Activated CD8-positive, alpha-beta memory T cell treated with anti-CD3 and anti-CD28 coated beads for 36 hours (primary cell): Measurements from ENCODE around the gene EPB42. TPM values are rescaled to one million over a fixed set of nuclear protein-coding genes. Genes with fewer than 3 reads are reported as not detected.

Source experiments
- CTCF ChIA-PET: fragments of 350-600 bp; sonication (Branson Sonifier 250); formaldehyde crosslinking; loops from one replicate; lab custom pipeline; 2021; ENCODE audit warnings: antibody characterized with exemption; lab: Charles Lee
- POLR2A ChIA-PET: fragments of 350-600 bp; sonication (Branson Sonifier 250); formaldehyde crosslinking; loops from one replicate; lab custom pipeline; 2021; ENCODE audit warnings: antibody characterized with exemption; lab: Charles Lee
- total RNA-seq, 2 experiments: library from RNA; stranded (reverse); gene quantifications; one replicate each; pipeline ENCODE4 v1.2.3, GENCODE V29; 2021

EPB42 gene
- total RNA-seq = not detected

- ChIA-PET CTCF (no interaction called here), POLR2A (no interaction called here)
Measured at GRCh38 chr15:43220991-43221403, at the start of gene EPB42. Gene EPB42 (minus strand): TSS chr15:43221018. CDS start chr15:43220825, 193 bp downstream.

GRCh38 chr15:43270113-43270665, 49.4 kb upstream of the EPB42 start:
- POLR2A ChIA-PET = no interaction called here
- CTCF ChIA-PET = interaction anchor here (0.9 kb wide), 1 partner anchor 43 kb away, joined by 3 read pairs; no protein-coding TSS in a partner anchor

GRCh38 chr15:43268111-43269105, 47.6 kb upstream of the EPB42 start:
- ChIA-PET POLR2A (no interaction called here), CTCF (interaction anchor here (2.1 to 2.8 kb wide), 2 partner anchors 17 to 43 kb away, joined by 7 to 11 read pairs; no protein-coding TSS in a partner anchor)

- CTCF ChIA-PET = interaction anchor here (2.1 to 2.8 kb wide), 2 partner anchors 18 to 42 kb away, joined by 7 to 11 read pairs; no protein-coding TSS in a partner anchor
- POLR2A ChIA-PET = interaction anchor here (0.5 kb wide), 1 partner anchor 57 kb away, joined by 3 read pairs; no protein-coding TSS in a partner anchor
Measured at GRCh38 chr15:43267439-43267838, 46.6 kb upstream of the EPB42 start.

GRCh38 chr15:43266834-43267233, 46.0 kb upstream of the EPB42 start, which contains the start of gene TGM5:
Gene TGM5 (minus strand): TSS chr15:43266928. CDS start chr15:43266849, 79 bp downstream.
- ChIA-PET POLR2A (no interaction called here), CTCF (interaction anchor here (2.1 to 2.8 kb wide), 2 partner anchors 19 to 41 kb away, joined by 7 to 11 read pairs; no protein-coding TSS in a partner anchor)

GRCh38 chr15:43266386-43266785, 45.6 kb upstream of the EPB42 start:
- CTCF ChIA-PET = interaction anchor here (2.8 kb wide), 1 partner anchor 41 kb away, joined by 11 read pairs; no protein-coding TSS in a partner anchor
- POLR2A ChIA-PET = interaction anchor here (0.5 kb wide), 1 partner anchor 243 kb away, joined by 5 read pairs; no protein-coding TSS in a partner anchor

- CTCF ChIA-PET = interaction anchor here (1.1 kb wide), 1 partner anchor 25 kb away, joined by 3 read pairs; no protein-coding TSS in a partner anchor
- POLR2A ChIA-PET = no interaction called here
Measured at GRCh38 chr15:43260011-43260615, 39.3 kb upstream of the EPB42 start.

- ChIA-PET POLR2A (no interaction called here), CTCF (no interaction called here)
Measured at GRCh38 chr15:43258781-43259180, 38.0 kb upstream of the EPB42 start.

GRCh38 chr15:43256341-43256740, 35.5 kb upstream of the EPB42 start:
- CTCF ChIA-PET = no interaction called here
- POLR2A ChIA-PET = no interaction called here

- ChIA-PET CTCF (no interaction called here), POLR2A (no interaction called here)
Measured at GRCh38 chr15:43255376-43255775, 34.6 kb upstream of the EPB42 start.

- ChIA-PET POLR2A (no interaction called here), CTCF (no interaction called here)
Measured at GRCh38 chr15:43253431-43254403, 32.9 kb upstream of the EPB42 start.

- CTCF ChIA-PET = interaction anchor here (1.0 kb wide), 1 partner anchor 27 kb away, joined by 3 read pairs; no protein-coding TSS in a partner anchor
Measured at GRCh38 chr15:43251871-43252250, 31.0 kb upstream of the EPB42 start.

GRCh38 chr15:43251185-43251870, 30.5 kb upstream of the EPB42 start:
- POLR2A ChIA-PET = no interaction called here
- CTCF ChIA-PET = interaction anchor here (0.8 to 1.1 kb wide), 3 partner anchors 26 to 37 kb away, joined by 3 to 5 read pairs (median 3); no protein-coding TSS in a partner anchor

More at GRCh38 chr15:43251871-43252250, 31.0 kb upstream of the EPB42 start:
- POLR2A ChIA-PET = no interaction called here

GRCh38 chr15:43250785-43251184, 30.0 kb upstream of the EPB42 start:
- CTCF ChIA-PET = interaction anchor here (0.8 to 1.1 kb wide), 2 partner anchors 26 to 36 kb away, joined by 3 to 5 read pairs; no protein-coding TSS in a partner anchor

GRCh38 chr15:43249699-43250203, 28.9 kb upstream of the EPB42 start:
- ChIA-PET POLR2A (no interaction called here), CTCF (interaction anchor here (1.1 kb wide), 1 partner anchor 25 kb away, joined by 5 read pairs; no protein-coding TSS in a partner anchor)

More at GRCh38 chr15:43250785-43251184, 30.0 kb upstream of the EPB42 start:
- POLR2A ChIA-PET = no interaction called here

GRCh38 chr15:43249236-43249635, 28.4 kb upstream of the EPB42 start:
- ChIA-PET POLR2A (no interaction called here), CTCF (no interaction called here)

- POLR2A ChIA-PET = no interaction called here
- CTCF ChIA-PET = no interaction called here
Measured at GRCh38 chr15:43246261-43246774, 25.5 kb upstream of the EPB42 start.
